GM12891 (cell line): Measurements from ENCODE around the gene DDX10.

Source experiments
- PAX5 ChIP-seq: IDR thresholded peaks from 2 replicates; pipeline ENCODE4 v1.6.1; 2011; ENCODE audit warnings: low read length, moderate library complexity, mild to moderate bottlenecking; ENCODE audit not compliant: insufficient read depth, severe bottlenecking
- POLR2A ChIP-seq: IDR thresholded peaks from 2 replicates; pipeline ENCODE4 v1.6.1; 2011; ENCODE audit warnings: low read depth, low read length, control low read depth
- POLR2AphosphoS5 ChIP-seq: IDR thresholded peaks from 2 replicates; pipeline ENCODE4 v1.6.1; 2011; ENCODE audit warnings: low read depth, low read length, control low read depth
- POU2F2 ChIP-seq: IDR thresholded peaks from 2 replicates; pipeline ENCODE4 v1.6.1; 2011; ENCODE audit warnings: low read depth, mild to moderate bottlenecking, control low read depth, low read length, moderate library complexity
- SPI1 ChIP-seq: IDR thresholded peaks from 2 replicates; pipeline ENCODE4 v1.6.1; 2011; ENCODE audit warnings: low read depth, low read length, control low read depth
- TAF1 ChIP-seq: IDR thresholded peaks from 2 replicates; pipeline ENCODE4 v1.6.1; 2011; ENCODE audit warnings: low read depth, low read length, control low read depth

GRCh38 chr11:108732395-108732794 is 67.5 kb downstream of the DDX10 start:
- no peak for TF ChIP-seq POLR2AphosphoS5
- no peak for TF ChIP-seq POLR2A
- TF ChIP-seq TAF1: no peak
- no peak for TF ChIP-seq SPI1
- no peak for TF ChIP-seq PAX5
- TF ChIP-seq POU2F2: no peak
